ENCODE measurements around the gene LIPE. TPM values are rescaled to one million over a fixed set of nuclear protein-coding genes. Genes with fewer than 3 reads are reported as not detected.

The LIPE gene
- total RNA-seq, 2 donors from 2014 or later: 9.6 to 16.0 TPM

- H3K9ac ChIP-seq (ENCODE audit: low read depth in 2 of 2, low read length in 2 of 2): no peak overlapping the region
- no peaks in the 10 kb centered on the region for H3K9me3 ChIP-seq
- no peak overlapping the region for H3K4me3 ChIP-seq
- TF ChIP-seq CTCF (IDR thresholded peaks at IDR 0.05): no peak
- intact Hi-C loops (cut with DNase I): no loop called here
- H3K4me1 ChIP-seq: no peaks in the 10 kb centered on the region
- no peak for DNase-seq
- H3K27ac ChIP-seq: no peak overlapping the region
- H3K36me3 ChIP-seq: no peaks in the 10 kb centered on the region
- H3K27me3 ChIP-seq: no peaks in the 10 kb centered on the region
Measured at GRCh38 chr19:42441049-42441445, 13.9 kb upstream of the LIPE start.

GRCh38 chr19:42440357-42441048 lies 13.3 kb upstream of the LIPE start:
- no peak overlapping the region for H3K4me3 ChIP-seq
- no peaks in the 10 kb centered on the region for H3K9me3 ChIP-seq
- TF ChIP-seq CTCF (IDR thresholded peaks at IDR 0.05): peak; percentile 98
- H3K27ac ChIP-seq: no peak overlapping the region
- no peaks in the 10 kb centered on the region for H3K27me3 ChIP-seq
- intact Hi-C loops (cut with DNase I): no loop called here
- peak; percentile 84 for DNase-seq
- H3K36me3 ChIP-seq: no peaks in the 10 kb centered on the region
- no peak overlapping the region for H3K9ac ChIP-seq (ENCODE audit: low read depth in 2 of 2, low read length in 2 of 2)
- H3K4me1 ChIP-seq: no peaks in the 10 kb centered on the region

- intact Hi-C loops (cut with DNase I): no loop called here
- no peak for TF ChIP-seq CTCF (IDR thresholded peaks at IDR 0.05)
- H3K9me3 ChIP-seq: no peaks in the 10 kb centered on the region
- no peaks in the 10 kb centered on the region for H3K27me3 ChIP-seq
- no peak overlapping the region for H3K9ac ChIP-seq (ENCODE audit: low read depth in 2 of 2, low read length in 2 of 2)
- H3K4me1 ChIP-seq: peaks cover 5% of the 10 kb centered on the region
- DNase-seq: no peak
- no peak overlapping the region for H3K27ac ChIP-seq
- no peaks in the 10 kb centered on the region for H3K36me3 ChIP-seq
- H3K4me3 ChIP-seq: no peak overlapping the region
Measured at GRCh38 chr19:42436006-42436405, 8.8 kb upstream of the LIPE start.

- Histone ChIP-seq H3K9ac (ENCODE audit: low read depth in 2 of 2, low read length in 2 of 2) (no peak overlapping the region), H3K9me3 (no peaks in the 10 kb centered on the region), H3K4me3 (no peak overlapping the region), H3K27me3 (no peaks in the 10 kb centered on the region), H3K4me1 (peaks cover 5% of the 10 kb centered on the region), H3K36me3 (no peaks in the 10 kb centered on the region), H3K27ac (no peak overlapping the region)
- no peak for DNase-seq
- intact Hi-C loops (cut with DNase I): no loop called here
- no peak for TF ChIP-seq CTCF (IDR thresholded peaks at IDR 0.05)
Measured at GRCh38 chr19:42435316-42435715, 8.1 kb upstream of the LIPE start.

GRCh38 chr19:42433503-42434260 lies 6.5 kb upstream of the LIPE start:
- intact Hi-C loops (cut with DNase I): loop anchor here (1.0 to 2.0 kb wide), 2 partner anchors 13 to 325 kb away; no protein-coding TSS in a partner anchor
- DNase-seq: peak; percentile 97
- H3K4me1 ChIP-seq: peaks cover 5% of the 10 kb centered on the region
- H3K4me3 ChIP-seq: no peak overlapping the region
- H3K9me3 ChIP-seq: no peaks in the 10 kb centered on the region
- peak overlapping the region in 1 of 2 donors; percentile 15 for H3K9ac ChIP-seq (ENCODE audit: low read depth in 2 of 2, low read length in 2 of 2)
- H3K27ac ChIP-seq: no peak overlapping the region
- TF ChIP-seq CTCF (IDR thresholded peaks at IDR 0.05): peak; percentile 67
- H3K27me3 ChIP-seq: no peaks in the 10 kb centered on the region
- H3K36me3 ChIP-seq: no peaks in the 10 kb centered on the region

Data from colonic mucosa (tissue), 4 donors.